HG02970 (cell line): ENCODE data around the gene ANKRD33B.
"Not testable (repeated sequence)": the region's sequence is repeated elsewhere in the genome, so short reads cannot be mapped to it uniquely, and the experiment has no call there.

ENCODE experiments used
- ATAC-seq: cut with Tn5 transposase; IDR thresholded peaks from one replicate; pipeline ENCODE4 v1.9.1; 2021; ENCODE audit warnings: mild to moderate bottlenecking, moderate library complexity, moderate number of reproducible peaks; ENCODE audit not compliant: unreplicated experiment, low FRiP score

ANKRD33B gene

DNA sequence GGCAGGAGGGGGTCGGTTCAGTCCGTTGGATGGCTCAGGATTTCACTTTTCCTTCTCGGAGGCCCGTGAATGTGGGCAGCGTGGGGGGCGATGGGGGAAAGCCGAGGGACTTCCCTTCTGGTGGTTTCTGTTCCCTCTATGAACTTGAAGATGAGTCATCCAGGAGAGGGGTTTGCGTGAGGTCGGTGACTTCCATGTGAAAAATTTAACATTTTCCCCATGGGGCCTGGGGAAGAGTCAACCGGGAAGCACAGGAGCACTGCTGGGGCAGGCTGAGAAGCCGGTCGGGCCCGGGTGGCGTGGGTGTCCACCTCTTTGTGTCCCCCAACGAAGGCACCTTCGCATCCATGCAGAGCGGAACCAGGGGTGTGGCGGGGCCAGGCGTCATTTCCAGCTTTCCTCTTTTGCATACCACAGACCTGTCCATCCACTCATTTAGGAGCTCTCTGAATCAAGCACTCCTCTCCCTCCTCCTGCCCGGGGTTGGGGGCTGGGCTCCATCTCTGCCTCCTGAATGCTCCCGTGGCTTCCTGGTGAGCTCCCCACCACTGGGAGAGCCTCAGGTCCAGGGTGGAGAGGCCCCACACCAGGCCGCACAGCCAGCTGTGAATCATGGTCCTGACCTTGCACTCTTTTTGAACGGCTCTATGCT is 68.4 kb downstream of the ANKRD33B start:
- ATAC-seq, result peak; percentile 42

GRCh38 chr5:10633271-10634049 is 69.6 kb downstream of the ANKRD33B start:
- ATAC-seq, result no peak

DNA sequence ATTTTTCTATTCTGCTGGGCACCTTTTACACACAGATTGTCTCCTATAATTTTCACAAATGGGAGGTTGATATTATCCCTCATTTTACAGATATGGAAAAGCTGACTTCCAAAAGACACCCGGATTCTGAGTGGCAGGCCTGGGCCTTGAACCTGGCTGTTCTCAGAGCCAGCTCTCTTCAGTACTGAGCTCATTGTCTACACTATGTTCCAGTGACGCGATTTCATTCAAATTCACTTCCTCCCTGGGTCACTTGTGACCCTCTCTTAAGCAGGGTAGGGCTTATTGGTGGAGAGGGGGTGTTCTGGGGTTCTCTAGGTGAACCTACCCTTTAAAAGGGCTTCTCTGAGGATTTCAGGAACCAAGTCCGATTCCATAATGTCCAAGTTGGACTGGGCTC is 70.2 kb downstream of the ANKRD33B start:
- no peak for ATAC-seq

DNA sequence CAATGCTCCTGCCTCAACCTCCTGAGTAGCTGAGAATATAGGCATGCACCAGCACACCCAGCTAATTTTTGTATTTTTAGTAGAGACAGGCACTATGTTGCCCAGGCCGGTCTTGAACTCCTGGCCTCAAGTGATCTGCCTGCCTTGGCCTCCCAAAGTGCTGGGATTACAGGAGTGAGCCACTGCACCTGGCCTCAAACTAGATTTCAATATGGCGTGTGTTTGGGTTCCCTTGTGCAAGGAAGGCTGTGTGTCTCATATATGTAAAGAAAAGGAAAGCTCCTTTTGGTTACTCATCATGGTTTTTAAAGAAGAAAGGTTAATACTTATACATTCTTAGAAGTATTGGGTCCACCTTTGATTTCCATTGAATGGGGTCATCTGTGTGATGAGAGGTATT is 70.7 kb downstream of the ANKRD33B start:
- no peak for ATAC-seq

- ATAC-seq, result peak; percentile 54
These were observed 71.5 kb downstream of the ANKRD33B start for GRCh38 chr5:10635257-10635866.

DNA sequence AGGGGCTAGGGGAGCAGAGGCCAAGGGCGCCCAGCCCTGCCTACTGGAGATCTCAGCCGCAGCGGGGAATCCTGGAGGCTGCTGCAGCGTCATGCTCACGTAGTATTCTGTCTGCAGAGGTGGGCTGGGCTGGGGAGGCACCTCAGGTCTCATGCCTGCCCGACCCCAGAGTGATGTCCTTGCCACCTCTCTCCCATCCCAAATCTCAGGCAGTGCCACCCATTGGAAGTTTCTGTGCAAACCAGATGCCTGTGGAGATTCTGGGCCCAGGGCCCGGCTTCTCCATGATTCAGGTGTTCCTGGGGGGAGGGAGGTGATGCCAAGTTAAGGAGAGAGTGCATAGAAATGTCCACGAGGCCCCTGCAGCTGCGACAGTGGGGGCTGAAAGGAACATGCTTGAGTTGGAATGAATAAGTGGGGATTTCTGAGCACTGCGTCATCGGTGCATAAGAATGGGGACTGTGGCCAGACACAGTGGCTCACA is 72.0 kb downstream of the ANKRD33B start:
- ATAC-seq, result no peak

- ATAC-seq, result no peak
These were observed 72.7 kb downstream of the ANKRD33B start for GRCh38 chr5:10636363-10637142.

GRCh38 chr5:10637944-10638343 is 74.1 kb downstream of the ANKRD33B start:
- ATAC-seq, result no peak

- not testable (repeated sequence) for ATAC-seq
These were observed 74.9 kb downstream of the ANKRD33B start for GRCh38 chr5:10638723-10639122.

DNA sequence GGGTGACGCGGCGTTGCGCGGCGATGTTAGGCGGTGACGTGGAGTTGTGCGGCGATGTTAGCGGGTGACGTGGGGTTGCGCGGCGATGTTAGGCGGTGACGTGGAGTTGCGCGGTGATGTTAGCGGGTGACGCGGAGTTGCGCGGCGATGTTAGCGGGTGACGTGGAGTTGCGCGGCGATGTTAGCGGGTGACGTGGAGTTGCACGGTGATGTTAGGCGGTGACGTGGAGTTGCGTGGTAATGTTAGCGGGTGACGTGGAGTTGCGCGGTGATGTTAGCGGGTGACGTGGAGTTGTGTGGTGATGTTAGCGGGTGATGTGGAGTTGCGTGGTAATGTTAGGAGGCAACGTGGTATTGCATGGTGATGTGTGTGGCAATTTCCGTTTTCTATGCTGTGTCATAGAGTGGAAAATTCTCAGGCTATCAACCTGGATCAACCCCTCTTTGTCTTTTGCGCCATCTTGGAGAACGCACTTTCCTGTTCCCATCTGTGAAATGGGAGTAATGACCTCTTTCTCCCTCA is 76.0 kb downstream of the ANKRD33B start:
- ATAC-seq, result no peak

GRCh38 chr5:10642367-10642766 is 78.5 kb downstream of the ANKRD33B start:
- no peak for ATAC-seq

- no peak for ATAC-seq
These were observed 80.3 kb downstream of the ANKRD33B start for GRCh38 chr5:10644192-10644591.

DNA sequence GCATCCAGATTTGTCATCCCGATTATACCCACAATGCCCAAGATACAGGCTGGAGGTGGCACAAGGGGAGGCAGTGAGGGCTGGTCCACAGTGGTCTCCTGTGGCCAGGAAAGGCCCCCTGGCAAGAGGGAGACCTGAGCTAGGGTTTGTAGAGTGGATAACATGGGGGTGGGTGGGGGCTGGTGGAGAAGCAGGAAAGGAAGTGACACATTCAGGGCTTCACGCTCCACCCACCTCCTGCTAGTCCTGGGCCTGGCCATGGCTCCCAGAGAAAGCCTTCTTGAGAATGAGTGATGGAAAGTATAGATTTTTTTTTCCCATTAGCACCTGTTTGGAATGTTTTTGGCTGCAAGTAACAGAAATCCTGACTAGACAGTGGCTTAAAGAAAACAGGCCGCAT is 81.3 kb downstream of the ANKRD33B start:
- no peak for ATAC-seq

GRCh38 chr5:10645671-10646070 is 81.8 kb downstream of the ANKRD33B start:
- no peak for ATAC-seq

GRCh38 chr5:10647640-10648039 is 83.8 kb downstream of the ANKRD33B start:
- ATAC-seq, result no peak

DNA sequence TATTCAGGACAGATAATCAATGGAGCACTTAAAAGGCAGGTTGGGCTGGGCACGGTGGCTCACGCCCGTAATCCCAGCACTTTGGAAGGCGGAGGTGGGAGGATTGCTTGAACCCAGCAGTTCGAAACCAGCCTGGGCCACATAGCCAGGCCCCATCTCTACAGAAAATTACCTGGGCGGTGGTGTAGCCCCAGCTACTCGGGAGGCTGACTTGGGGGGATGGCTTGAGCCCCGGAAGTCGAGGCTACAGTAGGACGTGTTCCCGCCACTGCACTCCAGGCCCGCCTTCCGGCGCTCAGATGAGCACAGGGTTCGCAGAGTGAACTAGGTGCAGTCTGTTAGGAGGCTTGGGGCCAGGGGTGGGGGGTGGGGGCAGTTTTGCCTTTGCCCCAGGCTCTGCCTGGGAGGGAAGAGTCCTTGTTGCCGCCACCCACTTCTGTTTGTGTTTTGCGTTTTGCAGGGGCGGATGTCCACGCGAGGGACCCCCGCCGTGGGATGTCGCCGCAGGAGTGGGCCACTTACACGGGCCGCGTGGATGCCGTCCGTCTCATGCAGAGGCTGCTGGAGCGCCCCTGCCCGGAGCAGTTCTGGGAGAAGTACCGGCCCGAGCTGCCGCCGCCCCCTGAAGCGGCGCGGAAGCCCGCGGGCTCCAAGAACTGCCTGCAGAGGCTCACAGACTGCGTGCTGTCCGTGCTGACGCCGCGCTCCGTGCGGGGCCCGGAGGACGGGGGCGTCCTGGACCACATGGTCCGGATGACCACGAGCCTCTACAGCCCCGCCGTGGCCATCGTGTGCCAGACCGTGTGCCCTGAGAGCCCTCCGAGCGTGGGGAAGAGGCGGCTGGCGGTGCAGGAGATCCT is 85.2 kb downstream of the ANKRD33B start:
- no peak for ATAC-seq

- no peak for ATAC-seq
These were observed 86.0 kb downstream of the ANKRD33B start for GRCh38 chr5:10649666-10650380.

DNA sequence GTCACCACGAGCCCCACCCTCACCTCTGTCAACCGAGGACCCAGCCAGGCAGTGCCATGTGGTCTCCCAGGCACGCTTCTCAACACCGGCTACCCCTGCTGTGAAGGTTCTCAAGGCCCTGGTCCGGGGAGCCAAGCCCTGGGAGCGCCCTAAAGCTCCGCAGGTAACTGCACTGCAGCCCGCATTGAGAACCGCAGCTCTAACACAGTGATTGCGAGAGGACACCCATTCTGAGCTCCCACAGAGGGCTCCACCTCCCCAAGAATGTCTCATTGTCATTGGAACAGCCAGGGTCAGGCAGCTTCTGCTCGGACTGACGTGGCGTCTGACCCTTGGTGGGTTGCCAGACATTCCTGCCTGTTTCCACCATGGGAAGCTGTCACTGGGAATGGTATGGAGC is 88.3 kb downstream of the ANKRD33B start:
- no peak for ATAC-seq

DNA sequence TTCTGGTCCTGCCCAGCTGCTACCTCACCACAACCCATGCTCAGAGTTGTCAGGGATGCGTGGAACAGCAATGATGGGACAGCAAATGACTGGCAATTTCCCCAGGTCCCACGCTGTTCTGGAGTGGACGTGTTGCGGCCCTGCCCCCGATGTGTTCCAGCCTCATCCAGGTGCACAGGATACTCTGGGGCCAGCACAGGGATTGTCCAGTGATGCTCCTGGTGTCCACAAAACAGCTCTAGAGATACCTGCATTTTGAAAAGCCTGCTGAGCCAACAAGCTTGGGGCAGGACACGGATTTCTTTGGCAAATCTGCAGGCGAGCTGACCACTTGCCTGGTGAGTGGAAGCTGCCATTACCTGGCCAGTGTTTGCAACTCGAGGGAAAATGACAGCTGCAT is 88.7 kb downstream of the ANKRD33B start:
- ATAC-seq, result no peak
